ENCODE measurements around the gene MYO5B.

The MYO5B gene

DNA sequence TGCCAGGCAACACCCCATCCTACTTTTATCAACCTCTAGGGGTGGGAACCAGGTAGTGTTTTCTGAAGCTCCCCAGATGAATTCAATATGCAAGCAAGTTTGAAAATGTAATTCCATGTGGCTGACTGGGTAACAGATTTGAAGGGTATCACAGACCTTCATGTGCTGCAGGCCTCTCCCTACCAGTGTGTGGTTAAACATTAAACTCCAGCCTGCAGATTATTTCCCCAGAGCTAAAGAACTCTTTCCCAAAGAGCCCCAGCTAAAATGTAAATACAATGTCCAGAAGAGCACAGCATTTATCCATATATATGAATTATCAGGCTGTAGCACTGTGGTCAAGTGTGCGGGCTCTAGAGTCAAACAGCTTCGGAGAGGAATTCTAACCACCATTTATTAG lies 134.1 kb downstream of the MYO5B start:
- no peak for DNase-seq

DNA sequence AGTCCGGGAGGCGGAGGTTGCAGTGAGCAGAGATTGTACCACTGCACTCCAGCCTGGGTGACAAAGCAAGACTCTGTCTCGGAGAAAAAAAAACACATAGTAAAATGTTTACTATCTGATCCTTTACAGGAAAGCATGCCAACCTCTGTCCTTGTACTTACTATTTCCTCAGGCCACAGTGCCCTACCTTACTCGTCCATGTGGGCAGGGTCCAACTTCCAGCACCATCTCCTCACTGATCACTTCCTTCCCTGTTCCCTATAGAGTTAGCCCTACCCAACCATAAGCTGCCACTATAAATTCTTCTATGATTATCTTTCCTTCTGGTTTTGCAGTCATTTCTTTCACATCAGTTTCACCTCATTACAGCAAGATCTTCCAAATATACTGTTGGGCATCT lies 136.2 kb downstream of the MYO5B start:
- no peak for DNase-seq

DNA sequence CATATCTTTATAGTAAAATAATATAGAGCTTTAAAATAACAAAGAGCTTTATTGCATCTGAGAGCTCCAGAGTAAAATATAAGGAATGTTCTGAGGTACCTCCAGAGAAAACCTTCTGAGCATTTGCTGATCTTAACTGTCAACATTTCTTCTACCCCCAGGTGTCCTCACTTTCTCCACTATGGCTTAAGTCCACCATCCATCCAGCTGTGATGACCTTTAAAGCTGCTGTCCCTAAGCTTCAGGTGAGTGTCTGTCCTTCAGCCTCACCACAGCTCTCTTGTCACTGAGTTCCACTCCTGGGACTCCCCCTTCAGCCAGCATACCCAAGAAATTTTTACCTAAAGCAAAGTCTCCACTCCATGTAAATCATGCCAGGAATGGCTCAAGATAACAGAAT lies 137.9 kb downstream of the MYO5B start:
- no peak for DNase-seq

DNA sequence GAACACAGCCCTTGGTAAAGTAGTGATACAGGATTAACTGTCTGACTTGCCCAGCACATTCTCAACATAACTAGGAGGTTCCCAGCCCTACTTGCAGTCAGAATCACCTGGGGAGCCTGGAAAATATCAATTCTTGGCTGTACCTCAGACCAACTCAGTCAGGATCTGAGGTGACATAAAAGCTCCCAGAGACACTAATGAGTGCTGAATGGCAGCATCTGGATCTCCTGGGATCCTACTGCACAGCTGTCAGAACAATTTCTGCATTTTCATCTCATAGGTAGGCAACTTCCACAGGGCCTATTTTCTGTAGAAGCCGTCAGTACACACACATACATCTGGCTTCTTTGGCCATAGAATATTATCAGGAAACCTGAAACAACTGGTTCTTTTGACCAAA lies 138.8 kb downstream of the MYO5B start:
- DNase-seq = no peak

DNA sequence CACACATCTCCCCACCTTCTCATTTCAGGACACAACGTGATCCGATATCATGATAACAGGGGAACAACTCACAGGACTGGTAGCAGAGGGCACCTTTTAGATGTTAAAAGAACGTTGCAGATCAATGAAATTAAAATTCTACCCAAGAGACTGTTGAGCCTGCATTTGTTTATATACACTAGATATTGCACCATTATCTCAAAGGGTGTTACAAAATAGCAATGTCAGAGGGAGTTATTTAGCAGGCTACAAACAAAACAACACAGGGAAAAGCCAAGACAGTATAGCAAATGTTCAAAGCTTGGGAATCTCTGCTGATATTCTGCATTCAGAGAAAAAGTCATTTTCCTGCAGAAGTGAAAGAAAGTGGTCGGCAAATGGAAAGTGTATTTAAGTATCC lies 139.5 kb downstream of the MYO5B start:
- no peak for DNase-seq

DNA sequence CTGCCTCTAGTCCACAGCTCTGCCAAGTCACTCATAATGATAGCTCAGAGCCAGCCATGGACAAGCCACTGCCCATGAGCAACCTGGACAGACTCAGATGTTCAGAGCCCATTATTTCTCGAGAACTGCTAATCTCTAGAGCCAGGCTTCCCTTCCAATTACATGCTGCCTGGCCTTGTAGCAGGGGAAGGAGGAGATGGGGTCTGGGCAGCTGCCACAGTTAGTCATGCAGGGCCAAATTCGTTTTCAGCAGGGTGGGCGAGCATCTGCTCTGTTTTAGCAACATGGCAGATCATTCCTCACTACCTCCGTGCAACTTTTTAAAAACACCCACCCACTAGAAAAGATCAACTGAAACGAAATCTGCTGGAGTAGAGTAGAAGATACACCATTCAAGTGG lies 141.8 kb downstream of the MYO5B start:
- no peak for DNase-seq

DNA sequence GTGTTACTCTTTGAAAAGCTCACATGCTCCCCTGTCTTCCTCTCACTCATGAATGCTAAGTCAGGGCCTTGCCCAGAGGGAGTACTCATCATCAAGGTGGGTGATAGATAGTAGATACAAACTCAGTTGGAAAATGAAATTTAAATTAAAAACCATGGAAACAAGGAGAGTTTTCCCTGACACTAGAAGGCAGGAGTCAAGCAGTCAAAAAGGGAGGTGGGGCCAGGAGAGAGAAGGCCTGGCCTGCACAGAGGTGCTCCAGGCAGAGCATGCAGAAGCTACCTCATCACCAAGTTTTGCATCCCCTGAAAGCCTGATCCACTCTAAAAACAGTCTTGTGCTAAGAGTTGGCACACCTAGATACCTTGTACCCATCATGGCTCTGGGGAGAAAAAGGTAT lies 143.7 kb downstream of the MYO5B start:
- no peak for DNase-seq

DNA sequence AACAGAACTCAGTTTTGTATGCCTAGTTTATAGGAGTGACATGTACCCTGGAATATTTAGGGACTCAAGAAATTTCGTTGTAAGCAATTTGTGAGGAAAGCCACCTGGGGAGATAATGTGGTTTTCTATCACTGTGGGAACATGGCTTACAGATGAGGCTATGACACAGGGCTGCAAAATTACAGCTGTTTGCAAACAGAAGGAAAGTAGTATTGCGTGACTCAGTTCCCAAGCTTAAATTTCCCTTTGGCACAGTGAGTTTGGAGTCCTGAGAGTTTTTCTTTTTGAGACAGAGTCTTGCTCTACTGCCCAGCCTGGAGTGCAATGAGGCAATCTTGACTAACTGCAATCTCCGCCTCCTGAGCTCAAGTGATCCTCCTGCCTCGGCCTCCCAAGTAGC lies 149.8 kb downstream of the MYO5B start:
- no peak for DNase-seq

DNA sequence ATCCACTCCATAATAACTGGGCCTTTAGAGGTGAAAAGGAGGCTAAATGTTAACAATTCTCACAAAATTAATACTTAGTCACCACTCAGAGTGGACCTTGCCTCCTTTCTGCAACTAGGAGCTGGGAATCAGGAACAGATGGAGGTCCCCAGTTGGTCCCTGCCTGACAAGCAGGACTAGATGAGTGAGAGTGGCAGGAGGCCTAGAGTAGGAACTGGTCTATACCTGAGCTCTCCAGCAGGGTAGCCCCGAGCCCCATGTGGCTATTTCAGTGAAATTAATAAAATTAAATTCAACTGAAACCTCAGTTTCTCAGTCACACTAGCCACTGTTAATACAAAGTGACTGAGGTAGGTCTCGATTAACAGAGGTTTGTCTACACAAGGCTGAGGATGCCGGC lies 150.5 kb downstream of the MYO5B start:
- no peak for DNase-seq

DNA sequence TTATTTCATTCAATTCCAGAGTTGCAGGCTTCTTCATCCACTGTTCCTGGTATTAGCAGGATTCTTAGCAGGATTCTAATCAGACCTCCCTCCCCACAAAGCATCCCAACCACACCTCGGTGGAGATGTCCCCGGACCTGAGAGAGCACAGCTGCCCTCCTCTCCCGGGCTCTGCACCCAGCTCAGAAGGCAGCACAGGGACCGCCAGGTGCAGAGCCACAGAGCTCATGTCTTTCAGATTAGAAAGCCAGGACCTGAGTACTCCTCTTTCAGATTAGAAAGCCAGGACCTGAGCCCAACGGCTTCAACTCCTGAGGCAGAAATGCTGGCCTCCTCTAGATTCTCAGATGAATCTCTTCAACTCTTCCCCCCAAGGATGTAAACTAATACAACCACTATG lies 152.3 kb downstream of the MYO5B start:
- DNase-seq = no peak

DNA sequence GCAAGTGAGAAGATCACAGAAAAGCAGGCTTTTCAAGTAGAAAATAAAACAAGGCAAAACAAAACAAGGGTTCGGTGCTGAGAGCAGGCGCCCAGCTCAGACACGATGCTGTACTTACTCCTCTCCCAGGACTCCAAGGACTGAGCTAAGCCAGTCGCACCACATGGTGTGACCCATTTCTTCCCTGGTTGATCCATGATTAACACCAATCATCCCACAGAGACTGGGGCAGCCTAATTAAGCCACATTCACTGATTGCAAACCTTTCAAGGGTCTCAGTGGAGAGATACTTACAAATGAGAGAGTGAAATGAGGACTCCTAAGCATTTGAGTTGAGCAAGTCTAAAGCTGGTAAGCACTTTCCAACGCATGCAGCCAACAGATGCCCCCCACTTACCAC lies 155.2 kb downstream of the MYO5B start:
- DNase-seq = no peak

DNA sequence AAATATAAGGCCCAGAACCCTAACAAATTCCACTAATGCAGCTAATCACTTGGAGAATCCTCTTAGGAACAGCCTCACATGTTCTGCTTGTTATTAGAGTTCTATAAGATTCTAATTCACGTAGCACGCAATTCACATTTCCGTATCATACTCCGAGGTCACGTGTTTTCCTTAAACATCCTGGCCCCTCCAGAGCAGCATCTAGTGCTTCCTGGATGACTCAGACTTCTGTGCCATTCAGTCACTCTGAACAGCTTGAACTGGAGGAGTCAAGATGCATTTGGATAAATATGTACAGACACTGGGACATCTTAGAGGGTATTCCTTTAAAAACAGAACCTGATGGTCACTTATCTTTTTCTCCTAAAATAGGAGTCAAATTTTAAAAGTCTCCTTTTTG lies 156.5 kb downstream of the MYO5B start:
- no peak for DNase-seq

DNA sequence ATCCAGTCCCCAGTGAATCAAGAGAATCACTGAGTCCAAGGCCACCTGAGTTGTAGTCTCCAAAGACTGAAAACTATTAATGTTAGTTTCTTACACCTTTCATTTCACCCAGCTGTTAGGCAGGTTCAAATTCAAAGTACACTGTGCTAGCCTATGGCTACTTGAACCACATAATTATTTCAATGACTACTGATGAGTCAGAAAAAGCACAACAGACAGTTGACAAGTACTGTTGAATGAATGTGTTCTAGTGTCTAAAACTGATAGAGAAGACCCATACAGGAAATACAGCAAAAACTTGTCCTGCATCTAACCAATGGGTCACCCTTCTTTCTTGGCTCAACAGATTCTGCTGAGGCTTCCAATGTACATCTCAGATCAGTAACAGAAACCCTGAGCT lies 160.9 kb downstream of the MYO5B start:
- DNase-seq = no peak

DNA sequence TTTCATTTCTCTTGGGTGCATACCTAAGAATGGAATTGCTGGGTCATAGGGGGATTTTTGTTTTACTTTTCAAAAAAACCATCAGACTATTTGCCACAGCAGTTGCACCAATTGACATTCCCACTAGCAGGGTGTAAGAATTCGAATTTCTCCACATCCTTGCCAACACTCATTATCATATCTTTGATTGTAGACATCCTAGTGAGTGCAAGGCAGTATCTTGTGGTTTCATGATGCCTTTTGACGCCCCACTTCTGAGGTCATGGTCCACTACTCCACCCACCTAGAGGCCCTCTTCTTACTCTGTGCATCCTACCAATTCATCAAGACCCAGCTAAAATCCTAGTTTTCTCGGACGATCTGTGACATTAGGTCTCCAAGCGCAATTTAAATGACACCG lies 161.9 kb downstream of the MYO5B start:
- no peak for DNase-seq

DNA sequence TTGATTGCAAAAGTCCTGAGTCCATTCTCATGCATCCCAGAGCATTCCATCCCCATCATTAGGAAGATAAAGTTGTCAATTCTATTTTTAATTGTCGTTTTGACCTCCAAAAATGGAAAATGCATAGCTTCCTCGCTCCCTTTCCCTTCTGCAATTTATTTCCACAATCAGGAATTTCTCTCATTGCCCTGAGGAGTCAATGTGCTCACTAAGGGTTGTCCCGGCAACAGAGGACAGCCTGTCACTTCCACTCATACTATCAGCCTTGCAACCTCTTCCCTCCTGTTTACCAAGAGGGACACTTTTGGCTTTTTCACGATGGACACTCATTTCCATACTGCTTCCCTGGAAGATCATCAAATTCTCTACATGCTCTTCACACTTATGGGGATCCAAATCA lies 164.8 kb downstream of the MYO5B start:
- DNase-seq = no peak

DNA sequence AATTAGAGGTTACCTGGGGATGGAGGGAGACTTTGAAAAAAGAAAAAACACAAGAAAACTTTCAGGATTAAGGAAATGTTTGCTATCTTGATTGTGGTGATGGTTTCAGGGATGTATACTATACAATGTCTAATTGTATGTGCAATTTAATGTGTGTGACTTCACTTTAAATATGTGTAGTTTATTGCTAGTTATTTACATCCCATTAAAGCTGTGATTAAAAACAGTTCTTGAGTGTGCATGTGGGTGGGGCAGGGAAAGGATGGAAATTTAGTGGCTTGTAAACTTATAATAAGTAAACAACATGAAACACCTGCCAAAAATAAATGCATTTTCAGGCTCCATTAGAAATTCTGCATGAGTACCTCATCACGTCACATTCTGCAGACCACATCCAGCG lies 167.0 kb downstream of the MYO5B start:
- DNase-seq = no peak

DNA sequence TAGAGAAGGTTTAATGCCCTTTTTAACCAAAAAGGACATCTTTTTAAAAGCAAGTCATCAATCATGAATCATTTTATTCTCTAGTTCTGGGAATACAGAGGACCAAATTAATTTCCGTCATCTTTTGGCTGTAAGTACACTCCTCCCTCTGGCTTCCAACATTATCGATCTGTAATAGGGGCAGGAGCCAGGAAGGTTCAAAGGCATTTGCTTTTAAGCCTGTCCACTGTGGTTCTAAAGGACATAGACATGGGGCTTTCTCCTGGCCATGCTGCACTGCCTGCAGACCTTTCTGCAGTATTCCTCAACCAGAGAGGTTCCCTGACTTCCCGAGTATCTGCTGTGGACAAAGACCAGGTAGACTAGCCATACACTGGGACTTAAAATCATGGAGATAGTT lies 170.5 kb downstream of the MYO5B start:
- no peak for DNase-seq

DNA sequence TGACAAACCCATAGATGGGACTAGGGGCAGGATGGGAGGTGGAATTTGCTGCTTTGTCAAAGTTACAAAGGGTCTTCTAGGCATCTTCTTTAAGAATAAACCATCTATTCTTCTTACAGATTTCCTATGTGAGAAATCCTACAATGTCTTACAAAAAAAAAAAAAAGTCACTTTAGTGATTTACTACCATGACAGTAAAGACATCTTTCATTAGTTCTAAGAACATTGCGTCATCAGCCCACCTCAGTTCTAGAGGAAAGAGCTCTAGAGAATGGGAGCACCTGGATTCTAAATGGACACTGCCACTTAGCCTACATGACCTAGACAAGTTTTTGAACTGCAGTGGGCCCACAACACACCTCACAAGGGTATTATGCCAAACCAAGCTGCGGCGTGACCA lies 172.0 kb downstream of the MYO5B start:
- no peak for DNase-seq

DNA sequence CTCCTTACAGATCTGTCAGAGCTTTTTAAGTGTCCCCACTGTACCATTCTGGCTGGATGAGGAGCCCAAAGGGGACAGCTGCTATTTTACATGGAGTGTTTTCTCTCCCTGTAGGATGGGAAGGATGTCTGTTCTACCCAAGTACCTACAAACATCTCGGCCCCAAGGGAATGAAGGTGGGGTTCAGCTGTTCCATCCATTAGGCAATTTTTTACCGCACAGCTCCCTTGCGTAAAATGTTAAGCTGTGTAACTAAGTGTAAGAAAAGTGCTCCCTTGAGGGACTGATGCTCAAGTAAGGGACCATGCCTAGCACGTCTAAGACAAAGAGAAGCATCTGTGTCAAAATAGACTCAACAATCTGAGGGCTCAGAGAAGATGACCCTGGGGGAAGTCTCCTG lies 180.3 kb downstream of the MYO5B start:
- no peak for DNase-seq

DNA sequence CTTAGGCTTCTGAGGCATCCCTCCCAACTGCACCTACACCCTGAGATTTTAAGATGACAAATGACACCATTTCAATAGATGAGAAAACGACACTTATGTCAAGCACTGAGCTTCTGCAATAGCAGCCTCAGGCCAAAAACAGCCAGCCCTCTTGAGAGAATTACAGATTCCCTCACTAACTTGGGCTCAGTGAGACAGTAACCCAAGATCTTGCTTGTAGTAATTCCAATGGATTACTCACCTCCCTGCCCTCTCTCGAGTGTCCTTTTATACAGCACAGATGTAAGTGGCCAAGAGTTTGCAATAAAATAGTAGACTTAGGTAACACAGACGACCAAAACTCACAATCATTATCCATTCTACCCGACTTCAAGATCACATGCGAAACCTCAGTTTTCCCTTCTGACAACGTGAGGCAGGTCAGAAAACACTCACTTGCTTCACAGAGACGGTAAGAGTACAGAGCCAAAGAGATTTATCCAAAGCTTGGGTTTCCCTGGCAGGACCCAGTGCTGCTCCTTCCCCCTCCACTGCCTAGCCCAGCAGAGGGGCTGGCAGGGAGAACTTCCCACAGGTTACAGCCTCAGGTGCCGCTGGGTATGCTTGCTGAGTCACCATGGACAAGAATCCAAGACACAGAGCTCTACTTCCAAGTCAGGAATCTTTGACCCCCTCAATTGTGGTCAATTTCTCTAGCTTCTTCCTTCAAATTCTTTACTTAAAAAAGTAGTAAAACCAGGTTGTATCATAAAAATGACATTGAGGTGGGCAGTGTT lies 181.4 kb downstream of the MYO5B start:
- DNase-seq = no peak

DNA sequence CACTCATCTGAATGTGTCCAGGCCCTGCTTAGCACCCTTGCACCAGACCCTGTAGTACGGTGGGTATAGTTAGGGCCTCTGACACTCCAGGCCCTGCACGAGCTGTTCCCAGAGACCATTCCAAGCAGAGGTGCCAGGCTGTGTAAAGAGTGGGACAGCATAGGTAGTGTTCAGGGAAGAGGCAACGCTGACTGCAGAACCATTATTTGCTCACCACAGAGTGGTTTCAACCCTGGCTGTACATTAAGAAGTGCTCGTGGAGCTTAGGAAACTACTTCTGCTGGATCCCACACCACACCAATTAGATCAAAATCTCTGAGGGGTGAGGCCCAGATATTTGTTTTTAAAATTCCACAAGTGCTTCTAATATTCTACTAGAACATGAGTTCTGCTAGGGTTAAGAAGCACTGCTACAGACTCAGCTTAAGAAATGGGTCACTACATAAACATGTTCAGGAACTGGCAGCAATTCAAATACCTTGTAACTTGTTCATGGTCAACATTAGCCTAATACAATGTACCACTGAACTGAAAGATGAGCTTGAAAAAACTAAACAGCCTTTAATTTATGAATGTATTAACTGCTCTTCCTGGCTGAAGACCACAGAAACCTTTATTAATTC lies 183.0 kb downstream of the MYO5B start:
- DNase-seq = peak; percentile 65

DNA sequence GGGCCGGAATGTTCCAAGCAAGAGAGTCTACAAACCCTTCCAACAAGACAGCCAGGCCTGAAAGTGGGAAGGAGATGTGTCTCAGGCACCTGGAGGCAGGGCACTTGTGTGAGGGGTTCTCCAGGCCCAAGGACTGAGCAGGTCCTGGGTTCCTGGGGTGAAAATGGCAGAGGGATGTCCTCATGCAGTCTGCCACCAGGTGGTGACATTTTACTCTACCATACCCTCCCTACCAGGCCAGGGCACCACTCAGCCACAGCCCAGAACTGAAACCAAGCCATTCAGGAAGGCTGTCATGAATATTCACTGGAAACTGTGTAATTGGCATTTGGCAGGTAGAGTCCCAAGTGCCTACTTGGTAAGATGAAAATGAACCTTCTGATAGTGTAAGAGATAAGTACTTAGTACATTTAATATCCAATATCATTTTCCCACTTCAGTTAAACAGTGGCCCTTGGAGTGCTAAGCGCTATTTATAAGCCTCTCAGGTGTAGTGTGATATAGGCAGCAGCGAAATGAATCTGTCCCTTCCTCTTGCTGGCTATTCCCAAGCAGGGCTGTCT lies 185.1 kb downstream of the MYO5B start:
- DNase-seq = peak; percentile 6

DNA sequence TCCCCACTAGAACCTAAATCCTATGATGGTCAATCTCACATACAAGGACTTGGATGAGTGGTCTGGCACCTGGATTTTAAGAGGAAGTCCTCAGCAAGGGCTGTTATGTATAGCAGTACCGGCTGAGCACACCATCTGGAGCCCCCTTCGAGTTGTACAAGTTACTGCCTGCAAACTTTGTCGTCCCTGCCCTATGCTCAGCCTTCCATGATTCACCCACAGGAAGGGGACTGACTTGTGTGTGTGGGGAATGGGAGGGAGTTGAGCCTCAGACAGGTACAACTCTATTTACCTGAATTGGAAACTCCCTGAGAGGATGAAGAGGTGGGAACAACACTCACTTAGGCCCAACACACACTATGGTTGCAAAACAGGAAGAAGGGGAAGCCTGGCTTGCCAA lies 186.6 kb downstream of the MYO5B start:
- no peak for DNase-seq

DNA sequence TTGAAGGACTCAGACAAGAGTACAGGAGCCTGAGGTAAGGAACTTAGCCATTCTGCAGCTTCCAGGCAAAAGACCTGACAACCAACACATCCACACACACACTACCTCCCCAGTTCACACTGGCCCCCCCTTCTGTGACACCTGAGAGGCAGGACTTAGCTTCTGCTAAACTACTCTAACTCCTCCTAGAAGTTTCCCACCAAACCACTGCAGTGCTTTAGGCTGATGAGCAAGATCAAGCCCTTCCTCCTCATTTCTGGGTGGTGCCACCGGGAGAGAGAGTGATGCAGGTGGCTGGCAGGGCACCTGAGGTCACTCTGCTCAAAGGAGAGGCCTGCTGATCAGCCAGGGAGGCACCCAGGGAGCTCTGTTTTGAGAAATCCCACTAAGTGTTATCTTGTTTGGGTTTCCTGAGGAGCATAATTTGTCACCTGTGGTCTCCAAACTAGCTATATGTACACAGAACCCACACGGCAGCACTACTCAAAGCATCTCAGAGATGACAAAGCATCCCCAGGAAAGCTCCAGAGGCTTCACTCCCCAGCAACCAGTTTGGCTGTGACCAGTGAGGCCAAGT lies 188.4 kb downstream of the MYO5B start:
- no peak for DNase-seq

Measured in fibroblast of upper back skin (primary cell).